Measurements from ENCODE around the gene KL.

Gene KL

DNA sequence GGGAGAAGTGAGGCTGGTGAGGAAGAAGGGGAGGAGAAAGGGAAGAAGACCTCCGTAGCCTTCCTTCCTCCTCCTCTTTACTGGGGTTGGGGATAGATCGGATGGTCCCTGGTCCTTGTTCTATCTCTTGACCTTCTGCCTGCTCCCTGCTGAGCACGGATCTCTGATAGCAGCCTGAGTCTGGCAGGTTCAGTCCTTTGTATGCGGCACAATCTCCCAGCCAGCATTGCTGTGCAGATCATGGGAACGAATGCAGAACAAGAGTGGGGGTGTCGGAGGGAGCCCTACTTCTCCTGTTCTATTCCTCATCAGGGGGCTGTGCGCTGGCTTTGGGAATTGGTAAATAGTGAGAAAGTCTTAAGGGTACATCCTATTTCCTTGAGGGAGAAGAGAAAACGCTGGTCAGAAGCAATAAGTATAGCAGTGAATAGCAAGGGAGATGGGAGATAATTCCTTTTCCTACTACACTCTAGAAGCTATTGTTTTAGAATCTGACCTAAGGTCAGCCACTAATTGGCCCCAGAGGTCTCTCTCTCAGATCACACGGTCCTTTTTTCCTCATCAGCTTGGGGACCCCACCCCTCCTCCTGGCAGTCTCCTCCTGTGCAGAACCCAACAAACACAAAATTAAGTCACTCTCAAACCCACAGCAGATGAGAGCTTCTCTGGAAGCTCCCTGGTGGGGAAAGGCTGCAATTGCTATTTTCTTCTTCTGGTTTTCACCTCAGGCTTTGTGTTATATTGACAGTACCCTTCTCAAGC, 41.0 kb downstream of the KL start:
- peaks cover 9% of the 10 kb centered on the region for H3K4me1 ChIP-seq (ENCODE audit: insufficient read depth, low read length)
- no peaks in the 10 kb centered on the region for H3K36me3 ChIP-seq (ENCODE audit: insufficient read depth, low read length)
- H3K4me3 ChIP-seq (ENCODE audit: low read length) = no peak overlapping the region
- H3K9me3 ChIP-seq (ENCODE audit: low read length) = peaks cover 5% of the 10 kb centered on the region
- H3K27me3 ChIP-seq (ENCODE audit: insufficient read depth, low read length) = no peaks in the 10 kb centered on the region
- H2AFZ ChIP-seq (ENCODE audit: low read depth, low read length) = no peak overlapping the region

DNA sequence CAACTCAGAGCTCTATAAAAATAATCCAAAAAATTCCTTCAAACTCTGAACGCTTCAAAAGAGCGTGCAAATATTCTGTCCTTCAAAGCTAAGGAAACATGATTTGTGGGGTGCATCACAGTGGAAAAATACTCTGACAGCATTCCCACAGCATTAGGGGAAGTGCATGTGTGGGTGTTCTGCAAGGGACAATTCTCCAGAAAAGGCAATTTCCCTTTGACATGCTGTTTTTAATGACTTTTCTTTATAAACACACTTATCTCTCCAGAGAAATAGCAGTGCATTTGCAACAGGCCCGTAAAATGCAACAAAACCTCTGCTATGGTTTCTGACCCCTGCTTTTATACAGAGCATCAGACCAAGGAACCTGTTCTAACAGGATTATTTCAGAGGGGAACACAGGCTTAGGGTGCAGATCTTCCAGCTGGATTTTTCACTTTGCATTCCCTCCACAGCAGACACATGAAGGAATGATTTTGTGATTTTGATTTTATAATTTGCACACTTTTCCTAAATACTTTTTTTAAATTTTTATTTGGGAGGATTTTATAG, 42.6 kb downstream of the KL start:
- Histone ChIP-seq H3K27me3 (ENCODE audit: insufficient read depth, low read length) (no peaks in the 10 kb centered on the region), H3K4me1 (ENCODE audit: insufficient read depth, low read length) (peaks cover 9% of the 10 kb centered on the region), H2AFZ (ENCODE audit: low read depth, low read length) (no peak overlapping the region), H3K9me3 (ENCODE audit: low read length) (peaks cover 5% of the 10 kb centered on the region), H3K36me3 (ENCODE audit: insufficient read depth, low read length) (no peaks in the 10 kb centered on the region), H3K4me3 (ENCODE audit: low read length) (no peak overlapping the region)

DNA sequence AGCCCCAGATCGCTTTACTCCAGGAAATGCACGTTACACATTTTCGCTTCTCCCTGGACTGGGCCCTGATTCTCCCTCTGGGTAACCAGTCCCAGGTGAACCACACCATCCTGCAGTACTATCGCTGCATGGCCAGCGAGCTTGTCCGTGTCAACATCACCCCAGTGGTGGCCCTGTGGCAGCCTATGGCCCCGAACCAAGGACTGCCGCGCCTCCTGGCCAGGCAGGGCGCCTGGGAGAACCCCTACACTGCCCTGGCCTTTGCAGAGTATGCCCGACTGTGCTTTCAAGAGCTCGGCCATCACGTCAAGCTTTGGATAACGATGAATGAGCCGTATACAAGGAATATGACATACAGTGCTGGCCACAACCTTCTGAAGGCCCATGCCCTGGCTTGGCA, 44.6 kb downstream of the KL start:
- Histone ChIP-seq H3K27me3 (ENCODE audit: insufficient read depth, low read length) (no peaks in the 10 kb centered on the region), H2AFZ (ENCODE audit: low read depth, low read length) (no peak overlapping the region)

DNA sequence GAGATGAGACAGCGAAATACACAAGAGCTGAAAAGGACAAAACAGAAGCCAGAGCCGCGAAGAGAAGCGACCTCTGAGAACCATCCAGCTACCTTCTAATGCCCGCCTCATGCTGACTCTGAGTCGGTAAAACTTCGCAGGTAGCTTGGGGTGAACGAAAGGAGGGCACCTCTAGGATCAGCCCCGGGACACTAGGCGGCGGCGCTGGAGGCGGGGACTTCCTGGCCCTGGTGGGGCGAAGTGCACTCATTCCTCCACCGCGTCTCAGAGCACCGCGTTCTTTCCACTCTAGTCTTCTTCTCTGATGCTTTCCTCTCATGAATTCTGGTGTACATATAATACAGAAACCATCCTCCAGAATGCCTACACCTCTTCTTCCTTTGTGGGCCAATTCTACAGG, 50.1 kb downstream of the KL start:
- Histone ChIP-seq H3K36me3 (ENCODE audit: insufficient read depth, low read length) (no peaks in the 10 kb centered on the region), H3K4me3 (ENCODE audit: low read length) (no peak overlapping the region)

More for the DNA sequence above, 44.6 kb downstream of the KL start:
- no peaks in the 10 kb centered on the region for H3K36me3 ChIP-seq (ENCODE audit: insufficient read depth, low read length)
- H3K9me3 ChIP-seq (ENCODE audit: low read length) = peaks cover 5% of the 10 kb centered on the region
- H3K4me3 ChIP-seq (ENCODE audit: low read length) = no peak overlapping the region
- peaks cover 9% of the 10 kb centered on the region for H3K4me1 ChIP-seq (ENCODE audit: insufficient read depth, low read length)

DNA sequence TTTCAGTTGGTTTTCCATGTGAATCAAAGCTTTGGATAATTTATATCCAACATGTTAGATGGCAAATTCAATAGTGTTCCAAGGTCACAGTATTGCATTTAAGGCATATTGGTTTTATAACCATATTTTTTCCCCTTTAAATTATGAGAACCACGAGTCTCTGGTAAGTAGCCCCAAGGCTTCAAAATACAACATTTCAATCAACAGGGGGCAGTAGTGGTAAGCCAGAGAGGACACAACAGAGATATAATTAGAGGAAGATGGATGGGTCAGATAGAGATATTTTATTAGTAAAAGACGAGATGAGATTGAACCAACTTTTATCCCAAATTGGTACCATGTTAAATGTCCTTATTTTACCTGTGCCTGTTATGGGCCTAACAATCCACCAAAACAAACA, 53.1 kb downstream of the KL start:
- Histone ChIP-seq H3K9me3 (ENCODE audit: low read length) (no peaks in the 10 kb centered on the region), H3K36me3 (ENCODE audit: insufficient read depth, low read length) (no peaks in the 10 kb centered on the region), H3K4me1 (ENCODE audit: insufficient read depth, low read length) (peaks cover 7% of the 10 kb centered on the region), H2AFZ (ENCODE audit: low read depth, low read length) (no peak overlapping the region), H3K4me3 (ENCODE audit: low read length) (no peak overlapping the region), H3K27me3 (ENCODE audit: insufficient read depth, low read length) (no peaks in the 10 kb centered on the region)

More for the DNA sequence above, 50.1 kb downstream of the KL start:
- no peaks in the 10 kb centered on the region for H3K9me3 ChIP-seq (ENCODE audit: low read length)
- no peaks in the 10 kb centered on the region for H3K27me3 ChIP-seq (ENCODE audit: insufficient read depth, low read length)
- no peak overlapping the region for H2AFZ ChIP-seq (ENCODE audit: low read depth, low read length)
- H3K4me1 ChIP-seq (ENCODE audit: insufficient read depth, low read length) = no peaks in the 10 kb centered on the region

DNA sequence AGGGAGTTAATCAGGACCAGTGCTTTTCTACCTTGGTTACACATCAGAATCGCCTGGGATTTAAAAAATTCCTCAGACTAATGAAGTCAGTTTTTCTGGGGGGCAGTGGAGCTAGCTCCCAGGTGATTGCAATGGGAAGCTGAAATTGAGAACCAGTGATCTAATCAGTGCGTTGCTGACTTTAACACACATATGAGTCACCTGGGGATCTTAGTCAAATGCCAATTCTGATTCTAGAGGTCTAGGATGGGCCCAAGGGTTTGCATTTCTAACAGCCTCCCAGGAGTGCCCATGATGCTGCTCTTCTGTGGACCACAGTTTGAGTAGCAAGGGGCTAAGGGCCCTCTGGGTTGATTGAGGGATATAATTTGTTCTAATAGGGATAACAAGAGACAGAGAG, 54.5 kb downstream of the KL start:
- Histone ChIP-seq H3K4me3 (ENCODE audit: low read length) (no peak overlapping the region), H3K27me3 (ENCODE audit: insufficient read depth, low read length) (no peaks in the 10 kb centered on the region), H3K4me1 (ENCODE audit: insufficient read depth, low read length) (peaks cover 7% of the 10 kb centered on the region), H2AFZ (ENCODE audit: low read depth, low read length) (no peak overlapping the region), H3K9me3 (ENCODE audit: low read length) (no peaks in the 10 kb centered on the region), H3K36me3 (ENCODE audit: insufficient read depth, low read length) (no peaks in the 10 kb centered on the region)

DNA sequence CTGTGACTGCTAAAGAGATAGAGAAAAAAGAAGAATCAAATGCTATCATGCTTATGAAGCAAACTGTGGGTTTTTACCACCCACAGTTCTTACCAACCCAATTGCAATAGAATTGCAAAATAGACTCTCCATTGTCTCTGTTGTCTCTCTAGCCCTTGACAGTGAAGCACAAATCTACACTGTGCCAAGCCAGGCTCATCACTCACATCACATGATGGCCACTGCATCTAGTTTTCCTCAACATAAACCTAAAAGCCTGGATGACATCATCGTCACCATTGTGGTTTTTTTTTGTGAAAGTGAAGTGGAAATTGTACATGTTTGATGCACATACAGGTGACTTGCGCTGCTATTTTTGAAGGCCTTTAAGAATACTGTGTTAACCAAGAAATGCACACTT, 56.1 kb downstream of the KL start:
- H3K27me3 ChIP-seq (ENCODE audit: insufficient read depth, low read length) = no peaks in the 10 kb centered on the region
- H3K36me3 ChIP-seq (ENCODE audit: insufficient read depth, low read length) = no peaks in the 10 kb centered on the region
- H2AFZ ChIP-seq (ENCODE audit: low read depth, low read length) = no peak overlapping the region
- H3K4me1 ChIP-seq (ENCODE audit: insufficient read depth, low read length) = peaks cover 7% of the 10 kb centered on the region
- H3K4me3 ChIP-seq (ENCODE audit: low read length) = no peak overlapping the region
- H3K9me3 ChIP-seq (ENCODE audit: low read length) = no peaks in the 10 kb centered on the region

DNA sequence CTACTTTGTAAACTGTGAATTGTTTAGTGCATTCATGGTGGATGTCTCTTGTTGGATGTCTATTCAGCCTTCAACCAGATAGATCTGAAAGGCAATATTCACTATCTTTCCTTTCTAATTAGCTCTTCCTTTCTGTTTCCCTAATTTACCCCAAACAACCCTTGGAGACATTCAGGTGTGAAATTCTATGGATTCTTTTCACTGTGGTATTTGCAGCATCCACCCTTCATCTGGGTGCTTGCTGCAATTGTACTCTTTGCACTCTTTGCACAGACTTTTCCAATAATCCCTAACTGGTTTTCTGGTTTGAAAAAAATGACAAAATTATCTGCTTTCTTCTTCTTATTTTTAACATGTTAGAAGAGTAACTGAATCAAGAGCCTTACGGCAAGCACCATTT, 56.5 kb downstream of the KL start:
- Histone ChIP-seq H2AFZ (ENCODE audit: low read depth, low read length) (no peak overlapping the region), H3K9me3 (ENCODE audit: low read length) (no peaks in the 10 kb centered on the region), H3K4me1 (ENCODE audit: insufficient read depth, low read length) (peaks cover 7% of the 10 kb centered on the region), H3K27me3 (ENCODE audit: insufficient read depth, low read length) (no peaks in the 10 kb centered on the region), H3K4me3 (ENCODE audit: low read length) (no peak overlapping the region), H3K36me3 (ENCODE audit: insufficient read depth, low read length) (no peaks in the 10 kb centered on the region)

DNA sequence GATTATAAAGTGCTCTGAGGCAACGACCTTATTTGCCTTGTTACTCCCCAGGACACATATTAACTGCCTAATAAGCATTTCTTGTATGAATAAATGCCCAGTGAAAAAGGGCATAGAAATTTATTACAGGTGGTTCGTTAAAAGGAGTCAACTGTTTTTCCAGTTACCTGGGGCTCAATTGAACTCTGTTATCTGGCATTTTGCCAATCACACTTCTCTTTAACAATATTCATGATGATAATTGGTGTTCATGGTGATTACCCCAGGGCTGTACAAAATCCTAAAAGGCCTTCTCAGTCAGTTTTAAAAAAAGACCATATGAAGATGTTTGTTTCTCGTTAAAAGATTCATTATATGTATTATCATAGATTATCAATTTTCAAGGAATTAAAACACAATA, 57.1 kb downstream of the KL start:
- no peaks in the 10 kb centered on the region for H3K9me3 ChIP-seq (ENCODE audit: low read length)
- H3K4me1 ChIP-seq (ENCODE audit: insufficient read depth, low read length) = peaks cover 7% of the 10 kb centered on the region
- no peak overlapping the region for H3K4me3 ChIP-seq (ENCODE audit: low read length)
- H3K27me3 ChIP-seq (ENCODE audit: insufficient read depth, low read length) = no peaks in the 10 kb centered on the region
- no peaks in the 10 kb centered on the region for H3K36me3 ChIP-seq (ENCODE audit: insufficient read depth, low read length)
- H2AFZ ChIP-seq (ENCODE audit: low read depth, low read length) = no peak overlapping the region

DNA sequence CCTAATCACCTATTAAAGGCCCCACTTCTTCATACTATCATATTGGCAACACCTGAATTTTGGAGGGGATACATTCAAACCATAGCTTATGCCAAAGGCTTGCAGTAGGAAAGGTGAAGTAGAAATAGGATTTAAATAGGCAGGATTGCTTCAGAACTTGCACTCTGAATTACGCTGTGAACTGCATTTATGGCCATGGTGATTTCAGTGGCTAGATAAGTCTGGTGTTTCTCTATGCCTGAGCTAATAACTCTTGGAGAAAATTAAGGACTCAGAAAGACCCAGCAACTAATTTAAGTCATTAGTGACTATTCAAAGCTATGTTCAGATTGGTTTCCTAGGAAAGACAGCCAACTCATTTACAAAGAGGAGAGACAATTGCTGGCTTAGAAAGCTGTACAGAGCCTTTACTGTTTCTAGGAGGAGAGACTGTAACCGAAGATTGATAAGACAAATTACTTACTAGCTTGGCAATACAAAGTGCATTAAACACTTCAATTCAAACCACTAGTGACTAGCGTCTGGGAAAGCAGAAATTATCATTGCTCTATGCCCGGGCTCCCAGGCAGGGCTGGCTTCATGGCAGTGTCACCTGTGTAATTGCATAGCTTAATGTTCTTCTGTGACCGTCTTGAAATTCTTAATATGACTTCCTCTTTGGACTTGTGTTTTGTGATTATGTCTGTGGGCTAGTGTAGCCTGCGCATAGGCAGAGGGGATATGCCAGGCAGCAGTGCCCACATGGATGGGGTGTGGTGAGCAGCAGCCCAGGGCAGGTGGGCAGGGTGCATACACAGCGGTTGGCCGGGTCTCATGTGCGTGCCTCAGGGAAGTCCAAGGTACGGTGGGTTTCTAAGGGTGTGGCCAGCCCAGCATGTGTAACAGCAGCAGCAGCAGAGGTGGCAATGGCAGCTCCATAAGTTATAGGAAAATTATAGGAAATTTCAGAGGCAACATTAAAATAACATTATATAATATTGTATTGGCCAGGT, 60.1 kb downstream of the KL start:
- no peak overlapping the region for H2AFZ ChIP-seq (ENCODE audit: low read depth, low read length)
- no peaks in the 10 kb centered on the region for H3K27me3 ChIP-seq (ENCODE audit: insufficient read depth, low read length)
- H3K4me3 ChIP-seq (ENCODE audit: low read length) = no peak overlapping the region
- H3K9me3 ChIP-seq (ENCODE audit: low read length) = no peaks in the 10 kb centered on the region
- H3K4me1 ChIP-seq (ENCODE audit: insufficient read depth, low read length) = peaks cover 7% of the 10 kb centered on the region
- H3K36me3 ChIP-seq (ENCODE audit: insufficient read depth, low read length) = no peaks in the 10 kb centered on the region

DNA sequence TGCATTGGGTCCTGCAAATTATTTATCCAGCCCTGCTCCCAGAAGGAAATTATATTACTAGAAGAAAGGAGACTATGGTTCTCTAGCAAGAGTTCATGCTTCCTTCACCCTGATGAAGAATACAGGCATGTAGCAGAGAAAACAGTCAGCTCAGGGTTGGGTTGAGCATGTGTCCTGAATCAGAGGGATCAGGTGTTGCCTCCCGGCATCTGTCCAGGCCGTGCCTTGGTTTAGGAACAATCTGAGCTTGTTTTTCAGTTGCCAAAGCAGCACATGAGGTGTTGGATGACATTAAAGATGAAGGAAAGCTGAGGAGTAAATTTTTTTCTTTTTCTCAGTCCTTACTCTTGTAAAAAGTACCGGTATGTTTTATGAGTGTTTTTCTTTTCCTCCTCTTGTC, 62.0 kb downstream of the KL start:
- Histone ChIP-seq H2AFZ (ENCODE audit: low read depth, low read length) (no peak overlapping the region), H3K9me3 (ENCODE audit: low read length) (no peaks in the 10 kb centered on the region), H3K36me3 (ENCODE audit: insufficient read depth, low read length) (no peaks in the 10 kb centered on the region), H3K27me3 (ENCODE audit: insufficient read depth, low read length) (no peaks in the 10 kb centered on the region), H3K4me3 (ENCODE audit: low read length) (no peak overlapping the region), H3K4me1 (ENCODE audit: insufficient read depth, low read length) (no peaks in the 10 kb centered on the region)

DNA sequence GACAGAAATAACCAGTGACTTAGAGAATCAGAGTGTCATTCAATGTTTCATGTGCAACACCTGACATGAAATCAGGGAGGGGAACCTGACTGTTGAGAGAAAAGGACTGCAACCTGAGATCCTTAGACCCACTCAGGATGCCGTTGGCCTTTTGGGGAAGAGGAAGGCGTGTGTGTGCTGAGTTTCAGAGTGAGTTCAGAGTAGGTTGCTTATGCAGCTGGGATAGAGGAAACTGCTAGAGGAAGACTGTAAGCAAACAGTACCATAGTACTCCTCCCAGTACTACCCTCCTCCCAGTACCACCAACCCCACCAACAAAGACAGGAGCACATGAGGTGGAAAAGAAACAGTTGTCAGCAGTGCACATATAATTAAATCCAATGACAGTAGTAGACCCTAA, 63.7 kb downstream of the KL start:
- Histone ChIP-seq H3K27me3 (ENCODE audit: insufficient read depth, low read length) (no peaks in the 10 kb centered on the region), H2AFZ (ENCODE audit: low read depth, low read length) (no peak overlapping the region), H3K4me1 (ENCODE audit: insufficient read depth, low read length) (no peaks in the 10 kb centered on the region), H3K36me3 (ENCODE audit: insufficient read depth, low read length) (no peaks in the 10 kb centered on the region), H3K4me3 (ENCODE audit: low read length) (no peak overlapping the region), H3K9me3 (ENCODE audit: low read length) (no peaks in the 10 kb centered on the region)

DNA sequence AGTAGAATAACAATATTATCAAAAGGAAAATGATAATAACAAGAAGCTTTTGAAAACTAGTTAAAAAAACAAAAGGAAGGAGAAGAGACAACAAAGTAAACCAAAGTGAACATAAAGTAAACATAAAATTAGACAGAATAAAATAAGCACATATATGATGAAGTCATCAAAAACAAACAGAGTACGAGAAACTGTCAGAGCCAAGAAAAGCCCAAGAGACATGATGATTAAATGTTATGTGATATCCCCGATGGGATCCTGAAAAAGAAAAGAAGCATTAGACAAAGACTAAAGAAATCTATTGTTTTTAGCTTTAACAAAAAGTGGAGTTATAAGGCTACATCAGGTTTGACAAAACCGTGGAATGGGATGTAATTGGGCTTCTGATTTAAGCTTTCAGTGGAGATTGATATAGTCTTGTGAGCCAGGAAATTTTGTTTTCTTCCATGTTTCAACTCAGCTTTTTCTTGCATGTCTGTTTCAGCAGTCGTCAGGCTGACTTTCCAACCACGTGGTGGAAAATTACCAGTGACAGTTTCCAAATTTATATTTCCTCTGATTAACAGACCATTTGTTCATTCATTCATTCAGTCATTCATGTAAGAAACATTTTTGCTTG, 64.9 kb downstream of the KL start:
- Histone ChIP-seq H3K36me3 (ENCODE audit: insufficient read depth, low read length) (no peaks in the 10 kb centered on the region), H3K9me3 (ENCODE audit: low read length) (no peaks in the 10 kb centered on the region), H2AFZ (ENCODE audit: low read depth, low read length) (no peak overlapping the region), H3K4me1 (ENCODE audit: insufficient read depth, low read length) (no peaks in the 10 kb centered on the region), H3K4me3 (ENCODE audit: low read length) (no peak overlapping the region), H3K27me3 (ENCODE audit: insufficient read depth, low read length) (no peaks in the 10 kb centered on the region)
